Esophagus muscularis mucosa (tissue), 4 donors: ENCODE measurements around the gene PCLAF.

ENCODE experiments used
- EP300 ChIP-seq: sonication (generic); formaldehyde crosslinking; IDR thresholded peaks from one replicate; pipeline ENCODE4 v1.6.1; 2017; ENCODE audit warnings: antibody characterized with exemption
- POLR2A ChIP-seq: fragments of 450-650 bp; IDR thresholded peaks from one replicate; pipeline ENCODE4 v1.6.1; 2017; ENCODE audit warnings: antibody characterized with exemption, moderate library complexity, mild to moderate bottlenecking, low read depth
- POLR2AphosphoS5 ChIP-seq, 2 donors: sonication (generic); formaldehyde crosslinking; IDR thresholded peaks; one replicate each; pipeline ENCODE4 v1.6.1; 2017; ENCODE audit warnings: antibody characterized with exemption in 2 of 2
- TF ChIP-seq, protein P1 (sequence below), 3 experiments: fragments of 200-600 bp in 2 of 3; fragments of 450-650 bp in 1 of 3; sonication (generic) in 2 of 3; IDR thresholded peaks; one replicate each; pipeline ENCODE4 v1.5.1; 2017 to 2019; ENCODE audit warnings: antibody characterized with exemption in 3 of 3, mild to moderate bottlenecking in 2 of 3, moderate library complexity in 1 of 3

DNA sequence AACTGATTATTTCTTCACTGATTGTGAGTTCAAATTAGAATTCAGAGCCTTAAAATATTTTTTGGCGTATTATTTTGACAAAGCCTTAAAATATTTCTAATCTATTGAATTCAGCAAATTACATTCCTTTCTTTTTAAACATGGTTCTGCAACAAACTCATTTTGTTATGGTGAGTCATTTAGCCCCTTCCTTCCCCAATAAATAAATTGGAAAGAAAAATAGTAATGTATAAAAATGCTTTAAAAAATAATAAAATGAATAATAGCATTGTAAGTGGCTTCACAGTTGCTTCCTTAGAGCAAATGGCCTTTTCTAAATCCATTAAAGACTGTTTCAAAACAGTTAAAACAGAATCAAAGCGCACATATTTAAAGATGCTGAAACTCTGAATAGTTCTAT, 37.4 kb downstream of the PCLAF start:
- TF ChIP-seq, protein P1, sequence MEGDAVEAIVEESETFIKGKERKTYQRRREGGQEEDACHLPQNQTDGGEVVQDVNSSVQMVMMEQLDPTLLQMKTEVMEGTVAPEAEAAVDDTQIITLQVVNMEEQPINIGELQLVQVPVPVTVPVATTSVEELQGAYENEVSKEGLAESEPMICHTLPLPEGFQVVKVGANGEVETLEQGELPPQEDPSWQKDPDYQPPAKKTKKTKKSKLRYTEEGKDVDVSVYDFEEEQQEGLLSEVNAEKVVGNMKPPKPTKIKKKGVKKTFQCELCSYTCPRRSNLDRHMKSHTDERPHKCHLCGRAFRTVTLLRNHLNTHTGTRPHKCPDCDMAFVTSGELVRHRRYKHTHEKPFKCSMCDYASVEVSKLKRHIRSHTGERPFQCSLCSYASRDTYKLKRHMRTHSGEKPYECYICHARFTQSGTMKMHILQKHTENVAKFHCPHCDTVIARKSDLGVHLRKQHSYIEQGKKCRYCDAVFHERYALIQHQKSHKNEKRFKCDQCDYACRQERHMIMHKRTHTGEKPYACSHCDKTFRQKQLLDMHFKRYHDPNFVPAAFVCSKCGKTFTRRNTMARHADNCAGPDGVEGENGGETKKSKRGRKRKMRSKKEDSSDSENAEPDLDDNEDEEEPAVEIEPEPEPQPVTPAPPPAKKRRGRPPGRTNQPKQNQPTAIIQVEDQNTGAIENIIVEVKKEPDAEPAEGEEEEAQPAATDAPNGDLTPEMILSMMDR (IDR thresholded peaks at IDR 0.05): no peak
- TF ChIP-seq POLR2A: no peak
- TF ChIP-seq EP300: no peak
- no peak for TF ChIP-seq POLR2AphosphoS5 (IDR thresholded peaks at IDR 0.05)
